Tibial nerve (tissue), 3 donors: Measurements from ENCODE around the gene EYA2.

Experiments
- POLR2A ChIP-seq, 2 donors: fragments of 450-650 bp; IDR thresholded peaks; one replicate each; pipeline ENCODE4 v1.6.1; 2017; ENCODE audit warnings: antibody characterized with exemption in 2 of 2, mild to moderate bottlenecking in 2 of 2, moderate library complexity in 2 of 2
- TF ChIP-seq, protein P1 (sequence below), 5 experiments: fragments of 200-600 bp in 3 of 5; fragments of 450-650 bp in 2 of 5; sonication (generic) in 3 of 5; IDR thresholded peaks; one replicate each; pipeline ENCODE4 v1.5.1; 2016 to 2019; ENCODE audit warnings: antibody characterized with exemption in 5 of 5, mild to moderate bottlenecking in 3 of 5, moderate library complexity in 2 of 5

DNA sequence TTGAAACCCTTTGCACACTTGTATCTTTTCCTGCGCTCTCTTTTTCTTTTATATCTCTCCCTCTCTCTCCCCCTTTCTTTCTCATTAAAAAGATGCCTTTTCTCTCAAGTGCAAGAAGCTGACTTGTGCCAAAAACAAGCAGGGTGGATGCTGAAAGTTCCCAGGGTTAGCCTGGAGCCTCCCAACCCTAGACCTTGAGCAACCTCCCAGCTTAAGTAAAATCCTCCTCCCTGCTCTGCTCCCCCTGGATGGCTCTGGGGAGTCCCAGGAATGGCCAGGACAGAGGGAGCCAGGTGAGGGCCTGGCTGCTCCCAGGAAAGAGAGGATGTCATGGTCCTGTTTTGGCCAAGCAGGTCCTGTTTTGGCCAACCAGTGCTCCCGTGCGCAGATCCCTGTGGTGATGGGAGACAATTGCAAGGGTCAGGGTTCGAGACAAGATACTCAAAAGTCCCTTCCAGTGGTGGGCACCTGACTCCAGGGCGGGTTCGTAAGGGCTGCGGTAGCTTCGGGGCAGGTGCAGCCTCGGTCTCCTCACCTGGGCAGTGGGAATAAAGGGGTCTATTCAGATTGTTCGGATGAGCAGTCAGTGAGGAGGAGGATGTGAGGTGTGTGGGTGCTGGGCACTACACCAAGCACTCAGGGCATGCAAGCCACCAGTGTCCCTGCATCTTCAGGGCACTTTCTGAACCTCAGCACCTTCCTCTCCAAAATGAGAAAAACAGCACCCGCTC lies 49.4 kb downstream of the EYA2 start:
- TF ChIP-seq, protein P1, sequence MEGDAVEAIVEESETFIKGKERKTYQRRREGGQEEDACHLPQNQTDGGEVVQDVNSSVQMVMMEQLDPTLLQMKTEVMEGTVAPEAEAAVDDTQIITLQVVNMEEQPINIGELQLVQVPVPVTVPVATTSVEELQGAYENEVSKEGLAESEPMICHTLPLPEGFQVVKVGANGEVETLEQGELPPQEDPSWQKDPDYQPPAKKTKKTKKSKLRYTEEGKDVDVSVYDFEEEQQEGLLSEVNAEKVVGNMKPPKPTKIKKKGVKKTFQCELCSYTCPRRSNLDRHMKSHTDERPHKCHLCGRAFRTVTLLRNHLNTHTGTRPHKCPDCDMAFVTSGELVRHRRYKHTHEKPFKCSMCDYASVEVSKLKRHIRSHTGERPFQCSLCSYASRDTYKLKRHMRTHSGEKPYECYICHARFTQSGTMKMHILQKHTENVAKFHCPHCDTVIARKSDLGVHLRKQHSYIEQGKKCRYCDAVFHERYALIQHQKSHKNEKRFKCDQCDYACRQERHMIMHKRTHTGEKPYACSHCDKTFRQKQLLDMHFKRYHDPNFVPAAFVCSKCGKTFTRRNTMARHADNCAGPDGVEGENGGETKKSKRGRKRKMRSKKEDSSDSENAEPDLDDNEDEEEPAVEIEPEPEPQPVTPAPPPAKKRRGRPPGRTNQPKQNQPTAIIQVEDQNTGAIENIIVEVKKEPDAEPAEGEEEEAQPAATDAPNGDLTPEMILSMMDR (IDR thresholded peaks at IDR 0.05), result no peak
- no peak for TF ChIP-seq POLR2A (IDR thresholded peaks at IDR 0.05)
